Caco-2 (cell line): ENCODE measurements around the gene SRGAP3. TPM values are rescaled to one million over a fixed set of nuclear protein-coding genes. Genes with fewer than 3 reads are reported as not detected.

ENCODE experiments used
- BruUV-seq: library from RNA; stranded (reverse); fragments of 400-500 nt; replicated peaks from 2 replicates; lab custom pipeline; 2021; lab: Mats Ljungman, UMichigan
- CTCF ChIA-PET: fragments of 300-600 bp; sonication (Branson Sonifier 250); formaldehyde crosslinking; loops from one replicate; lab custom pipeline; 2022; ENCODE audit warnings: antibody characterized with exemption; lab: Charles Lee
- POLR2A ChIA-PET: fragments of 300-600 bp; sonication (Branson Sonifier 250); formaldehyde crosslinking; loops from one replicate; lab custom pipeline; 2022; ENCODE audit warnings: antibody characterized with exemption; lab: Charles Lee
- DNase-seq, 2 experiments: peaks; one replicate each; pipeline versions ENCODE4 v3.0.0 to v3.0.0-alpha.2; 2020 to 2022
- H3K27me3 ChIP-seq: replicated peaks from 2 replicates; pipeline ENCODE4 v1.6.0; 2011; ENCODE audit warnings: low read length; ENCODE audit not compliant: control insufficient read depth, insufficient read depth
- H3K36me3 ChIP-seq: 2 replicates; pipeline ENCODE4 v1.5.1; 2011; ENCODE audit warnings: low read length; ENCODE audit not compliant: control insufficient read depth, insufficient read depth
- H3K4me1 ChIP-seq: fragments of 250-450 bp; sonication (Bioruptor Pico); 2 replicates; pipeline ENCODE4 v1.5.1; 2020; ENCODE audit warnings: mild to moderate bottlenecking
- H3K4me3 ChIP-seq: 2 replicates; pipeline ENCODE4 v1.5.1; 2011; ENCODE audit warnings: low read depth, mild to moderate bottlenecking, control low read depth, low read length
- H3K9me3 ChIP-seq: fragments of 250-450 bp; sonication (Bioruptor Pico); 2 replicates; pipeline ENCODE4 v1.5.1; 2020; ENCODE audit warnings: mild to moderate bottlenecking, moderate library complexity
- H3K27ac Mint-ChIP-seq: one replicate; pipeline ENCODE4 v1.8.0; 2022; ENCODE audit warnings: mixed read lengths; ENCODE audit not compliant: unreplicated experiment
- H3K27me3 Mint-ChIP-seq: one replicate; pipeline ENCODE4 v1.8.0; 2022; ENCODE audit warnings: mixed read lengths; ENCODE audit not compliant: insufficient read depth, unreplicated experiment
- H3K36me3 Mint-ChIP-seq: one replicate; pipeline ENCODE4 v1.8.0; 2022; ENCODE audit warnings: mild to moderate bottlenecking, mixed read lengths; ENCODE audit not compliant: insufficient read depth, unreplicated experiment
- H3K4me1 Mint-ChIP-seq: one replicate; pipeline ENCODE4 v1.8.0; 2022; ENCODE audit warnings: low read depth, mixed read lengths; ENCODE audit not compliant: unreplicated experiment
- H3K4me3 Mint-ChIP-seq: one replicate; pipeline ENCODE4 v1.8.0; 2022; ENCODE audit warnings: mild to moderate bottlenecking, moderate library complexity, mixed read lengths; ENCODE audit not compliant: unreplicated experiment
- H3K9me3 Mint-ChIP-seq: one replicate; pipeline ENCODE4 v1.8.0; 2022; ENCODE audit warnings: mixed read lengths; ENCODE audit not compliant: unreplicated experiment
- CTCF ChIP-seq, 2 experiments: fragments of 200-600 bp in 1 of 2; IDR thresholded peaks; 1 replicate in 1 of 2; 2 replicates in 1 of 2; pipeline versions ENCODE4 v1.5.1 to v1.8.0; 2011 to 2022; ENCODE audit warnings: antibody characterized with exemption in 1 of 2, control low read depth in 1 of 2, inconsistent platforms in 1 of 2, low read depth in 1 of 2, low read length in 1 of 2, mild to moderate bottlenecking in 1 of 2, moderate library complexity in 1 of 2; ENCODE audit not compliant: insufficient read depth in 1 of 2, severe bottlenecking in 1 of 2, unreplicated experiment in 1 of 2
- intact Hi-C: fragments of 100-400 bp; cut with micrococcal nuclease; formaldehyde crosslinking; loops from one replicate; pipeline ENCODE4 v1.10.0; 2022; ENCODE audit not compliant: unreplicated experiment
- total RNA-seq: library from RNA; stranded (reverse); gene quantifications from 2 replicates; pipeline ENCODE4 v1.2.3, GENCODE V29; 2022

SRGAP3 gene
- total RNA-seq, 1 experiment from 2014 or later = 1.3 TPM

- no peaks in the 10 kb centered on the region for H3K4me1 ChIP-seq
- no TSS peak for BruUV-seq
- no peaks in the 10 kb centered on the region for H3K27me3 ChIP-seq
- Mint-ChIP-seq H3K27ac (no peak overlapping the region), H3K36me3 (no peaks in the 10 kb centered on the region), H3K4me3 (no peak overlapping the region), H3K4me1 (peaks cover 4% of the 10 kb centered on the region), H3K27me3 (no peaks in the 10 kb centered on the region), H3K9me3 (no peaks in the 10 kb centered on the region)
- ChIA-PET POLR2A (no interaction called here), CTCF (no interaction called here)
- no peak for TF ChIP-seq CTCF (IDR thresholded peaks at IDR 0.05; ENCODE audit: insufficient read depth in 1 of 2, low read depth in 1 of 2, low read length in 1 of 2, severe bottlenecking in 1 of 2, unreplicated experiment in 1 of 2)
- intact Hi-C loops = no loop called here
- H3K9me3 ChIP-seq = no peaks in the 10 kb centered on the region; the same call in 1 of the 2 replicates
- H3K4me3 ChIP-seq = no peak overlapping the region
- no peak for DNase-seq
- H3K36me3 ChIP-seq = no peaks in the 10 kb centered on the region
Measured at GRCh38 chr3:8953313-8953712, 296.1 kb downstream of the SRGAP3 start.

GRCh38 chr3:8952130-8952529 is 297.3 kb downstream of the SRGAP3 start:
- no TSS peak for BruUV-seq
- H3K36me3 ChIP-seq = no peaks in the 10 kb centered on the region
- Mint-ChIP-seq H3K4me1 (peaks cover 4% of the 10 kb centered on the region), H3K27me3 (no peaks in the 10 kb centered on the region), H3K4me3 (no peak overlapping the region), H3K27ac (no peak overlapping the region), H3K36me3 (no peaks in the 10 kb centered on the region), H3K9me3 (no peaks in the 10 kb centered on the region)
- POLR2A ChIA-PET = no interaction called here
- no peak for DNase-seq
- no peaks in the 10 kb centered on the region for H3K4me1 ChIP-seq
- TF ChIP-seq CTCF (IDR thresholded peaks at IDR 0.05; ENCODE audit: insufficient read depth in 1 of 2, low read depth in 1 of 2, low read length in 1 of 2, severe bottlenecking in 1 of 2, unreplicated experiment in 1 of 2) = no peak
- no peaks in the 10 kb centered on the region; the same call in 1 of the 2 replicates for H3K9me3 ChIP-seq
- no peaks in the 10 kb centered on the region for H3K27me3 ChIP-seq
- H3K4me3 ChIP-seq = no peak overlapping the region
- CTCF ChIA-PET = no interaction called here
- intact Hi-C loops = no loop called here

DNA sequence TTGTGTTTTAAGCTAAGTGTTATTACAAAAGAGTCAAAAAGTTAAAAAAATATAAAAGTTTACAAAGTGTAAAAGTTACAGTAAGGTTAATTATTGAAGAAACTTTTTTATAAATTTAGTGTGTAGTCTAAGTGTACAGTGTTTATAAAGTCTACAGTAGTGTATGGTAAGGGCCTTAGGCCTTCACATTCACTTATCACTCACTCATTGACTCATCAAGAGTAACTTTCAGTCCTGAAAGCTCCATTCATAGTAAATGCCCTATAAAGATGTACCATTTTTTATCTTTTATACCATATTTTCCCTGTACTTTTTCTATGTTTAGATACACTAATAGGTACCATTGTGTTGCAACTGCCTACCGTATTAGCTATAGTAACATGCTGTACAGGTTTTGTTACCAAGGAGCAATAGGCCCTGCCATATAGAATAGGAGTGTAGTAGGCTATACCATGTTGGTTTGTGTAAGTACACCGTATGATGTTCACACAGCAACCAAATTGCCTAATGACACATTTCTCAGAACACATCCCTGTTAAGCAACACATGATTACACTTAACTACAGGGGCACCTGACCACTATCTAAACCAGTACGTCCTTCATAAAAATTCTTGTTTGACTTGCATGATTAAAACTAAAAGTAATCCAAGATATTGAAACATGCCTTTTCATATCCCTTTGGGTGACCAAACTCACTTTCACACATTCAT is 303.4 kb downstream of the SRGAP3 start:
- Mint-ChIP-seq H3K4me1 (peaks cover 3% of the 10 kb centered on the region), H3K4me3 (no peak overlapping the region), H3K9me3 (peaks cover 23% of the 10 kb centered on the region), H3K27ac (no peak overlapping the region), H3K36me3 (peaks cover 18% of the 10 kb centered on the region), H3K27me3 (no peaks in the 10 kb centered on the region)
- ChIA-PET POLR2A (no interaction called here), CTCF (no interaction called here)
- Histone ChIP-seq H3K4me1 (no peaks in the 10 kb centered on the region), H3K9me3 (peaks cover 6% of the 10 kb centered on the region; the same call in 1 of the 2 replicates), H3K36me3 (no peaks in the 10 kb centered on the region), H3K27me3 (no peaks in the 10 kb centered on the region), H3K4me3 (no peak overlapping the region)
- no TSS peak for BruUV-seq
- TF ChIP-seq CTCF (IDR thresholded peaks at IDR 0.05; ENCODE audit: insufficient read depth in 1 of 2, low read depth in 1 of 2, low read length in 1 of 2, severe bottlenecking in 1 of 2, unreplicated experiment in 1 of 2) = no peak
- no peak for DNase-seq
- intact Hi-C loops = no loop called here
